T-cell (primary cell): ENCODE results near the gene MRPS5. TPM values are rescaled to one million over a fixed set of nuclear protein-coding genes. Genes with fewer than 3 reads are reported as not detected.

Experiments used
- ATAC-seq, 4 experiments: fragments of 200-7000 bp in 3 of 4; fragments of 150-1000 bp in 1 of 4; cut with Tn5 transposase; replicated peaks in 1 of 4; 1 replicate in 3 of 4; 2 replicates in 1 of 4; pipeline ENCODE4 v1.10.0; 2021; ENCODE audit warnings: moderate library complexity in 3 of 4, mild to moderate bottlenecking in 2 of 4, moderate number of reproducible peaks in 1 of 4
- CTCF ChIA-PET, 2 donors: fragments of 300-600 bp; sonication (Branson Sonifier 250); formaldehyde crosslinking; loops; one replicate each; lab custom pipeline; 2022; ENCODE audit warnings: antibody characterized with exemption in 2 of 2; lab: Charles Lee
- POLR2A ChIA-PET, 2 donors: fragments of 300-600 bp; sonication (Branson Sonifier 250); formaldehyde crosslinking; loops; one replicate each; lab custom pipeline; 2022; ENCODE audit warnings: antibody characterized with exemption in 2 of 2; lab: Charles Lee
- DNase-seq, 35 experiments: peaks; one replicate each; pipeline versions ENCODE4 v3.0.0 to v3.0.0-alpha.2; 2013 to 2023
- H3K27ac ChIP-seq: one replicate; pipeline ENCODE4 v1.5.1; 2013; ENCODE audit warnings: low read length
- H3K27me3 ChIP-seq, 2 experiments: replicated peaks in 1 of 2; 1 replicate in 1 of 2; 2 replicates in 1 of 2; pipeline versions ENCODE4 v1.6.1 to v1.7.0; 2013; ENCODE audit warnings: low read length in 1 of 2, mixed read lengths in 1 of 2; ENCODE audit not compliant: control insufficient read depth in 2 of 2, insufficient read depth in 2 of 2; ENCODE audit errors: extremely low read depth in 1 of 2
- H3K36me3 ChIP-seq, 2 donors: 1 replicate in 1 of 2; 2 replicates in 1 of 2; pipeline versions ENCODE4 v1.6.1 to v1.7.0; 2013; ENCODE audit warnings: low read length in 1 of 2; ENCODE audit not compliant: control insufficient read depth in 2 of 2, insufficient read depth in 1 of 2; ENCODE audit errors: extremely low read depth in 1 of 2
- H3K4me1 ChIP-seq, 2 experiments: 1 replicate in 1 of 2; 2 replicates in 1 of 2; pipeline versions ENCODE4 v1.6.1 to v1.7.0; 2013; ENCODE audit warnings: low read length in 2 of 2, mixed read lengths in 1 of 2; ENCODE audit not compliant: insufficient read depth in 2 of 2, control insufficient read depth in 1 of 2; ENCODE audit errors: extremely low read depth in 1 of 2
- H3K4me3 ChIP-seq, 2 donors: 1 replicate in 1 of 2; 2 replicates in 1 of 2; pipeline versions ENCODE4 v1.5.1 to v1.7.0; 2013; ENCODE audit warnings: mild to moderate bottlenecking in 2 of 2, low read length in 1 of 2, moderate library complexity in 1 of 2; ENCODE audit not compliant: control insufficient read depth in 1 of 2; ENCODE audit errors: extremely low read depth in 1 of 2
- H3K9me3 ChIP-seq: 2 replicates; pipeline ENCODE4 v1.7.0; 2013
- H3K27ac Mint-ChIP-seq, 2 donors: one replicate each; pipeline ENCODE4 v1.8.0; 2020 to 2021; ENCODE audit warnings: mild to moderate bottlenecking in 2 of 2, mixed read lengths in 2 of 2
- H3K27me3 Mint-ChIP-seq, 2 donors: one replicate each; pipeline ENCODE4 v1.8.0; 2021 to 2022; ENCODE audit warnings: mixed read lengths in 2 of 2
- H3K36me3 Mint-ChIP-seq: one replicate; pipeline ENCODE4 v1.8.0; 2021; ENCODE audit warnings: mixed read lengths
- H3K4me1 Mint-ChIP-seq, 3 donors: one replicate each; pipeline ENCODE4 v1.8.0; 2020 to 2022; ENCODE audit warnings: mixed read lengths in 3 of 3, mild to moderate bottlenecking in 1 of 3
- H3K4me3 Mint-ChIP-seq, 3 donors: one replicate each; pipeline ENCODE4 v1.8.0; 2020 to 2022; ENCODE audit warnings: mild to moderate bottlenecking in 3 of 3, mixed read lengths in 3 of 3, moderate library complexity in 3 of 3
- H3K9me3 Mint-ChIP-seq, 3 donors: one replicate each; pipeline ENCODE4 v1.8.0; 2020 to 2022; ENCODE audit warnings: mixed read lengths in 3 of 3
- WGBS: methylation state at CpG from one replicate; pipeline ENCODE4 v1.1.5; 2013; ENCODE audit warnings: missing lambda C conversion rate; ENCODE audit not compliant: insufficient coverage; 5-methylcytosine and 5-hydroxymethylcytosine counted together
- total RNA-seq, 35 experiments: library from RNA in 6 of 35; stranded (reverse) in 6 of 35; fragments of 120-200 nt in 1 of 35; gene quantifications; one replicate each; pipeline versions ENCODE4 v1.2.1 to v1.2.4 and lab custom pipeline; 2013 to 2026

Gene MRPS5
- total RNA-seq, 5 donors from 2014 or later (not counting 1 experiment from before 2014, with no cell fraction given): 32.3 to 58.3 (median 57.0) TPM

DNA sequence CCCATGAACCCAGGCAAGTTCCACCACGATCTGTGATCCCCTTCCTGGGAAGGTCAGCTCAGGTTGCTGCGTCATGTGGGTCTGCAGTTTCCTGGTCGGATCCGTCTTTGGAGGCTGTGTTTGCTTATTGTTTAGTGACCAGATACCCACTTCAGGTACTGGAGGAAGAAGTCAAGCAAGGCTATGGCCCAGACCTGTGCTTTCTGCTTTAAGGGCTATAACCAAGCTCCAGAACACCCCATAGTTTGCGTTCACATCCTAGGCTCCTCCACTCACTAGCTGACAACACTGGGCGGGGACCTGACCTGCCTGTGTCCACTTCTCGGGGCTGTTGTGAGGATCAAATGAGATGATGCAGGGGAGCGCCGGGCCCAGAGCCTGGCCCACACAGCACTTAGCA, 52.1 kb downstream of the MRPS5 start:
- ChIA-PET POLR2A (no interaction called here), CTCF (no interaction called here)
- H3K4me3 Mint-ChIP-seq: no peak overlapping the region
- Histone ChIP-seq H3K27me3 (peaks cover 0 to 13% of the 10 kb centered on the region in 2 experiments), H3K36me3 (no peaks in the 10 kb centered on the region), H3K27ac (no peak overlapping the region), H3K4me1 (peaks cover 12 to 17% of the 10 kb centered on the region in 2 experiments), H3K9me3 (no peaks in the 10 kb centered on the region), H3K4me3 (no peak overlapping the region)
- DNase-seq: no peak
- no peaks in the 10 kb centered on the region for H3K27me3 Mint-ChIP-seq
- H3K27ac Mint-ChIP-seq: no peak overlapping the region
- H3K9me3 Mint-ChIP-seq: peaks cover 0 to 4% (median 0%) of the 10 kb centered on the region in 3 donors
- H3K36me3 Mint-ChIP-seq: no peaks in the 10 kb centered on the region
- ATAC-seq: no peak
- peaks cover 23 to 30% (median 27%) of the 10 kb centered on the region in 3 donors for H3K4me1 Mint-ChIP-seq
- 89% methylated on average over 1 of the region's 9 CpGs for WGBS

DNA sequence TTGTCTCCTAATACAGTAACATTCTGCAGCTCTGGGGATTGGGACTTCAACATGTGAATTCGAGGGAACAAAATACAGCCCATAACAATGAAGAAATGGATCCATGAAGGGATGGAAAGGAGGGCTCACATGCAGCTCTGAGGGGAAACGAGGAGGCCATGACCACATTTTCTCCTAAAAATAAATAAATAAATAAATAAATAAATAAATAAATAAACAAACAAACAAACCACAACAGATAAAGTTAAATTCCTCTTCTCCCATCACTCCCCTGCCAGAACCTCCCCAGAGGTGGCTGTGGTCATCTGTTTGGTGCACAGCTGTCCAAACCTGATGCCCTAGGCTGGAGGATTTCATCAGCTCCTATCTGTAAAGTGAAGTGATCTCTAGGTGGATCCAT, 53.4 kb downstream of the MRPS5 start:
- H3K4me1 Mint-ChIP-seq: peaks cover 20 to 27% (median 26%) of the 10 kb centered on the region in 3 donors
- DNase-seq (no peak), ATAC-seq (no peak)
- Histone ChIP-seq H3K4me3 (no peak overlapping the region), H3K4me1 (peaks cover 2 to 4% of the 10 kb centered on the region in 2 experiments), H3K36me3 (no peaks in the 10 kb centered on the region), H3K9me3 (no peaks in the 10 kb centered on the region), H3K27ac (no peak overlapping the region), H3K27me3 (peaks cover 0 to 3% of the 10 kb centered on the region in 2 experiments)
- no CpG with 5 or more reads among the region's 2 CpGs for WGBS
- H3K36me3 Mint-ChIP-seq: no peaks in the 10 kb centered on the region
- CTCF ChIA-PET: interaction anchor here in 1 of 2 donors (1.1 kb wide), 1 partner anchor 46 kb away, joined by 3 read pairs; no protein-coding TSS in a partner anchor
- POLR2A ChIA-PET: no interaction called here
- H3K27me3 Mint-ChIP-seq: no peaks in the 10 kb centered on the region
- H3K27ac Mint-ChIP-seq: peak overlapping the region; percentile 2 to 17
- no peak overlapping the region for H3K4me3 Mint-ChIP-seq
- peaks cover 0 to 4% (median 0%) of the 10 kb centered on the region in 3 donors for H3K9me3 Mint-ChIP-seq

DNA sequence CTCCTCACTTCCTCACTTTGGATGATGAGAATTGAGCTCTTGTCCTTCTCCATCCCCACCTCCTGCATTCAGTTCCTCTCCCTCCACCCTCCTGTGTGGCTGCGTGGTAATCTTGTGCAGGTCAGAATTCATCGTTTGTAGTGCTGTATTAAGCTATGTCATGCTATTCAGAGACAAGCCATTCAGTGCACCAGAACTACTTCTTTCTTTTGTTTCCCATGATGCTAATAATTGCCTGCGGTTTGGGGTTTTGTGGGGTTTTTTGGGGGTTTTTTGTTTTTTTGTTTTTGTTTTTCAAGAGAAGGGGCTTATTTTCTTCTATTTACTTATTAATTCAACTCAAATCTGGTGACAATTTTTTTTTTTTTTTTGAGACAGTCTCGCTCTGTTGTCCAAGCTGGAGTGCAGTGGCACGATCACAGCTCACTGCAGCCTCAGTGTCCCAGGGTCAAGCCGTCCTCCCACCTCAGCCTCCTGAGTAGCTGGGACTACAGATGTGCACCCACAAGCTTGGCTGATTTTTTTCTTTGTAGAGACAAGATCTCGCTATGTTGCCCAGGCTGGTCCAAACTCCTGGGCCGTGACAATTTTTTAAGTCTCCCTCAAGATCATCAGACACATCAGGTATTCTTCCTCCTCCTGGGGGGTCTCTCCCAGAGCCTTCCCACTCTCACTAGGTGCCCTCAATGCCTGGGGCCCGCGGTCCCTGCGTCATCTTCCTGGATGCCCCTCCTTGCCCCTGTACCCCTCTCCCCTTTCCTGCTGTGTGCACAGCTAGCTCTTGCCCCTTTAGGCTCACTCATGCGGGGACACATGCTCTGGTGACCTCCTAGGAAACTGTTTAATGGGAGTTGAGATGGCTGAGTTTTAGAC, 58.3 kb downstream of the MRPS5 start:
- no peaks in the 10 kb centered on the region for H3K27me3 Mint-ChIP-seq
- peak overlapping the region in 1 of 3 donors; percentile 78 for H3K4me3 Mint-ChIP-seq
- H3K9me3 ChIP-seq: no peaks in the 10 kb centered on the region
- H3K36me3 ChIP-seq: no peaks in the 10 kb centered on the region
- H3K4me1 ChIP-seq: peaks cover 18 to 23% of the 10 kb centered on the region in 2 experiments
- peaks cover 33 to 46% (median 34%) of the 10 kb centered on the region in 3 donors for H3K4me1 Mint-ChIP-seq
- peak in 2 of 4 experiments; percentile 22 to 23 for ATAC-seq
- H3K4me3 ChIP-seq: no peak overlapping the region
- H3K27ac ChIP-seq: peak overlapping the region; percentile 52
- peak overlapping the region; percentile 91 to 93 for H3K27ac Mint-ChIP-seq
- no peaks in the 10 kb centered on the region for H3K9me3 Mint-ChIP-seq
- ChIA-PET CTCF (interaction anchor here (0.8 to 2.7 kb wide), 6 partner anchors 10 to 16 kb away, joined by 4 to 17 read pairs (median 10); no protein-coding TSS in a partner anchor), POLR2A (no interaction called here)
- no peak for DNase-seq
- 77% methylated on average over 5 of the region's 12 CpGs for WGBS
- H3K27me3 ChIP-seq: no peaks in the 10 kb centered on the region
- H3K36me3 Mint-ChIP-seq: no peaks in the 10 kb centered on the region

DNA sequence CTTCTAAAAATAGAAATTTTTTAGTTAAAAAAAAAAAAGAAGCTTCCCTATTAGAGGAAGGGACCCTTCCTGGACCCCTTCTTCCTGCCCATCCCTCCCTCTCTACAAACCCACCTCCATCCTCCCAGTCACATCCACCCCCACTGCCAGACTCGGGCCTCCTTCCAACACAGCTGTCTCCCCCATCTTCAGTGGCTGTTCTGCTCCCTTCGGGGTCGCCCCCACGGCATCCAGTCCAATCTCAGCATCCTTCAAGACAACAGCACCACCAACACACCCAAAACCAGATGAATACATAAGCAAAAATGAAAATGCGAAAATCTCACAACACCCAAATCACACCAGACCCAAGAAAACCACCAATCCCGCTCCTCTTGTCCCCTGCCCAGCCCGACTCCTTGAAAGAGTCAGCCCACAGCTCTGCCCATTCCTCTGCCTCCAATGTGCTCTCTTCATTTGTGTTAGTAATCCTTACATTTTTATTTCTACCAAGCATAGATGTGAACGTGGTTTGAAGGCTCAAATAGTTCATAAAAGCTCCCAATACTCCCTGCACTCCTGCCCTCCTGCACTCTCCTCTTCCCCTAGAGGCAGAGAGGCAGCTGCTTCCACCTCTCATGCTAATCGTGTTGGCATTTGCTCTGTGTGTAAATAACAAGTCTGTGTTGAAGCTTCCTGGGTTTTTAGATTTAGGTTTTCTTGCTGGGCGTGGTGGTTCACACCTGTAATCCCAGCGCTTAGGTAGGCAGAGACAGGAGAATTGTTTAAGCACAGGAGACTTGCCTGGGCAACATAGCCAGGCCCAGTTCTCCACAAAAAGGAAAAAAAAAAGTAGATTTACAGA, 59.1 kb downstream of the MRPS5 start:
- peak in 2 of 35 experiments; percentile 5 to 12 for DNase-seq
- H3K4me3 Mint-ChIP-seq: peak overlapping the region in 1 of 3 donors; percentile 78
- ATAC-seq: peak; percentile 14 to 52 (median 40)
- H3K9me3 ChIP-seq: no peaks in the 10 kb centered on the region
- H3K36me3 ChIP-seq: no peaks in the 10 kb centered on the region
- peak overlapping the region; percentile 91 to 93 for H3K27ac Mint-ChIP-seq
- no peaks in the 10 kb centered on the region for H3K9me3 Mint-ChIP-seq
- H3K27me3 Mint-ChIP-seq: no peaks in the 10 kb centered on the region
- H3K4me3 ChIP-seq: no peak overlapping the region
- no peaks in the 10 kb centered on the region for H3K27me3 ChIP-seq
- peaks cover 18 to 27% of the 10 kb centered on the region in 2 experiments for H3K4me1 ChIP-seq
- 70% methylated on average over 9 of the region's 11 CpGs for WGBS
- peak overlapping the region; percentile 52 for H3K27ac ChIP-seq
- POLR2A ChIA-PET: no interaction called here
- H3K4me1 Mint-ChIP-seq: peaks cover 33 to 54% (median 36%) of the 10 kb centered on the region in 3 donors
- H3K36me3 Mint-ChIP-seq: no peaks in the 10 kb centered on the region
- CTCF ChIA-PET: interaction anchor here (0.6 to 2.7 kb wide), 7 partner anchors 9 to 51 kb away, joined by 4 to 19 read pairs (median 10); no protein-coding TSS in a partner anchor

DNA sequence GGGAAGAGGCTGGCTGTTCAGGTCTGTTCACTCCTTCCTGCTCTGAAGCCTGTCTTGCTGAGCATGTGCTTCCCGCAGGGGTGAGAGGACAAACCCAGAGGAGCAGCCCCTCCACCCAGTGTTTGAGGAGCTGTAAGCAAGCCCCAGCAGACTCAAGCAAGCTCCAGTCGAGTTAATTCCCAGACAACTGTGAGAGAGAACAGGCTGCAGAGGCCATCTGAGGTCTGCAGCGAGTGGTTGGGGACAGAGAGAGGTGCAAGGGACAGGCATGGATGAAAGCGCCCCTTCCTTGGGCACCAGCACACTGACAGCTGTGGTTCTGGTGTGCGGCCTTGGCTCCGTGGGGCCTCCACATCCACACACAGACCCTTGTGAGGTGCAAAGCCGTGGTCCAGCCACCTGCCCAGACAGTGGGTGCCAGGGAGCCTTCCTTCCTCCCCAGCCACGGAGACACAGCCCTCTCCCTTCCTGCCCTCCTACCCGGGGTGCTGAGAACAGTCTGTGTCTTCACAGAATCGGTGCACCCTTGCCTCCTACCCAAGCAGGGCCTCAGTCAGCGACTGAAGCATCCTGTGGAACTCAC, 59.9 kb downstream of the MRPS5 start:
- Histone ChIP-seq H3K36me3 (no peaks in the 10 kb centered on the region), H3K4me1 (peaks cover 18 to 31% of the 10 kb centered on the region in 2 experiments), H3K4me3 (no peak overlapping the region), H3K27me3 (no peaks in the 10 kb centered on the region), H3K9me3 (no peaks in the 10 kb centered on the region), H3K27ac (peak overlapping the region; percentile 52)
- H3K27me3 Mint-ChIP-seq: no peaks in the 10 kb centered on the region
- DNase-seq: peak in 4 of 35 experiments; percentile 14 to 27 (median 20)
- no peaks in the 10 kb centered on the region for H3K9me3 Mint-ChIP-seq
- peak overlapping the region; percentile 88 to 93 for H3K27ac Mint-ChIP-seq
- peak; percentile 74 to 84 (median 82) for ATAC-seq
- peak overlapping the region in 1 of 3 donors; percentile 78 for H3K4me3 Mint-ChIP-seq
- peaks cover 33 to 55% (median 38%) of the 10 kb centered on the region in 3 donors for H3K4me1 Mint-ChIP-seq
- CTCF ChIA-PET: interaction anchor here (0.5 to 2.7 kb wide), 5 partner anchors 8 to 39 kb away, joined by 4 to 15 read pairs (median 5); no protein-coding TSS in a partner anchor
- no peaks in the 10 kb centered on the region for H3K36me3 Mint-ChIP-seq
- POLR2A ChIA-PET: no interaction called here
- 56% methylated on average over 7 of the region's 11 CpGs for WGBS
